ENCODE data around the gene IL17RE. TPM values are rescaled to one million over a fixed set of nuclear protein-coding genes. Genes with fewer than 3 reads are reported as not detected.
"Not testable (repeated sequence)": the region's sequence is repeated elsewhere in the genome, so short reads cannot be mapped to it uniquely, and the experiment has no call there.

IL17RE gene
- total and polyA plus RNA-seq, 9 of the 15 experiments (the other 6 are each of a cell fraction or from before 2014, with no cell fraction given) = 0.32 to 1.9 (median 0.51) TPM; not detected in 4

DNA sequence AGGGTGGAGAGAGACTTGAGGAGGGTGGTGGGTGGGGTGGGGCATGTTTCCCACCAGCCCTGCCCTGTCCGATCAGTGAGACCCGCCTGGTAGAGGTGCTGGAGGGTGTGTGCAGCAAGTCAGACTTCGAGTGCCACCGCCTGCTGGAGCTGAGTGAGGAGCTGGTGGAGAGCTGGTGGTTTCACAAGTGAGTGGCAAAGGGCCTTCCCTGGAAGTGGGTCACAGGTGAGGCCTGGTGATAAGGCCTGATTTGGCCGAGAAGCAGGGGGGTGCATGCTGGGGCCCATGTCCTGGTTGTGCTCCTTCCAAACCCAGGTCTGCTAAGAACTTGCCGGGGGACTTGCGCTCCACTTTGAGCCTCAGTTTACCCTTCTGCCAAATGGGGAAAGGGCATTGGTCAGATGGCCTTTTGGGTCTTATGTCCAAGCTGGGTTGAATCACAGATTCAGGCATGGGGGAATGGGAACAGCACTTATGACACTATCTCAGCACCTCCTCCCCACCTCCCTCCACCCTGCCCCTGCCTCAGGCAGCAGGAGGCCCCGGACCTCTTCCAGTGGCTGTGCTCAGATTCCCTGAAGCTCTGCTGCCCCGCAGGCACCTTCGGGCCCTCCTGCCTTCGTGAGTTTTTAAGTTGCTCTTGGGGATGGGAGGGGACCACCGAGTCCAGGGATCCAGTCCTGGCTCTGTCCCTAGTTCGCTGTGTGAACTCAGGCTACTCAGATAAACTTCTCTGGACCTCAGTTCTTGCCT, 35.0 kb downstream of the IL17RE start (continued):
- TF ChIP-seq, protein P1, sequence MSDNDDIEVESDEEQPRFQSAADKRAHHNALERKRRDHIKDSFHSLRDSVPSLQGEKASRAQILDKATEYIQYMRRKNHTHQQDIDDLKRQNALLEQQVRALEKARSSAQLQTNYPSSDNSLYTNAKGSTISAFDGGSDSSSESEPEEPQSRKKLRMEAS (CRISPR knock-in tag; IDR thresholded peaks at IDR 0.05) = 0 out of 2 replicates have a peak, but pooled peaks have one; percentile 36
- peak; percentile 33 for TF ChIP-seq RBM25 (IDR thresholded peaks at IDR 0.05; ENCODE audit: low read depth, low read length, severe bottlenecking)
- no peak for TF ChIP-seq CBFA2T2 (conservative IDR thresholded peaks at IDR 0.05)
- TF ChIP-seq SRF (CRISPR knock-in tag; IDR thresholded peaks at IDR 0.05) = no peak
- no peak for TF ChIP-seq TARDBP (IDR thresholded peaks at IDR 0.05)

DNA sequence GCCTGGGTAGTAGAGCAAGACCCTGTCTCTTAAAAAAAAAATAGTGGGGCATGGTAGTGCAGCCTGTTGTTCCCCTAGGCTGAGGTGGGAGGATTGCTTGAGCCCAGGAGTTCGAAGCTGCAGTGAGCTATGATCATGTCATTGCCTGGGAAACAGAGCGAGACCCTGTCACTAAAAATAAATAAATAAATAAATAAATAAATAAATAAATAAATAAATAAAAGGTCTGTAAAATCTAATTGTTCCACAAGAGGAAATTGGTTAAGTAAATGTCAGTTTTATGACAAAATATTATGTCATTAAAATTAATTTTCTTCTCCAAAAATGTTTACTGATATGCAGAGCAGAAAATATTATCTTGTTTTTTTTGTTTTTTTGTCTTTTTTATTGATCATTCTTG, 36.3 kb downstream of the IL17RE start:
- FAIRE-seq (no peak), ATAC-seq (no peak), DNase-seq (ENCODE audit: extremely low read depth in 1 of 4, low spot score in 3 of 4) (no peak)
- CTCF ChIA-PET (ENCODE audit: low intra/inter-chr PET ratio) = no interaction called here
- Histone ChIP-seq H3K27ac (ENCODE audit: extremely low read depth, low read depth, low read length) (no peak overlapping the region), H3K36me3 (ENCODE audit: control insufficient read depth, insufficient read depth, low read length) (peaks cover 47% of the 10 kb centered on the region), H3K79me2 (ENCODE audit: control insufficient read depth, insufficient read depth, low read length) (peaks cover 19% of the 10 kb centered on the region), H3K9ac (ENCODE audit: insufficient read depth in 1 of 2, low read depth in 2 of 2, low read length in 2 of 2) (no peak overlapping the region), H3K4me1 (replicated peaks in 1 of 2; ENCODE audit: control insufficient read depth in 2 of 2, insufficient read depth in 2 of 2, low read length in 2 of 2) (peaks cover 11 to 23% of the 10 kb centered on the region in 2 experiments; a peak in 4 of 5 replicates), H3K4me2 (ENCODE audit: insufficient read depth, low read length) (no peak overlapping the region), H3K9me1 (ENCODE audit: control insufficient read depth, insufficient read depth, low read length) (no peaks in the 10 kb centered on the region), H2AFZ (ENCODE audit: low read depth, low read length) (no peak overlapping the region), H4K20me1 (replicated peaks; ENCODE audit: control insufficient read depth, insufficient read depth, low read length) (no peaks in the 10 kb centered on the region), H3K9me3 (replicated peaks; ENCODE audit: control insufficient read depth, insufficient read depth, low read depth, low read length) (0 out of 2 replicates have a peak, but pooled peaks cover 3% of the 10 kb centered on the region), H3K27me3 (ENCODE audit: control insufficient read depth in 2 of 2, insufficient read depth in 2 of 2, low read length in 2 of 2) (no peaks in the 10 kb centered on the region), H3K4me3 (no peak overlapping the region)
- POLR2A ChIA-PET = interaction anchor here (0.6 kb wide), 1 partner anchor 39 kb away, joined by 3 read pairs; no protein-coding TSS in a partner anchor
- TF ChIP-seq ZC3H11A (IDR thresholded peaks at IDR 0.05; ENCODE audit: low read depth, low read length) = peak; percentile 79; the same call in 1 of the 2 replicates
- TF ChIP-seq ETV5 (CRISPR knock-in tag; IDR thresholded peaks at IDR 0.05; ENCODE audit: low read depth) = no peak
- WGBS (ENCODE audit: insufficient coverage, low coverage, missing lambda C conversion rate) = 87% methylated on average over 2 of the region's 2 CpGs
- BruUV-seq (replicated peaks) = no TSS peak
- in situ Hi-C loops (cut with MboI) (no loop called here), intact Hi-C loops (cut with micrococcal nuclease) (loop anchor here (10.0 kb wide), 1 partner anchor 286 kb away; no protein-coding TSS in a partner anchor)

DNA sequence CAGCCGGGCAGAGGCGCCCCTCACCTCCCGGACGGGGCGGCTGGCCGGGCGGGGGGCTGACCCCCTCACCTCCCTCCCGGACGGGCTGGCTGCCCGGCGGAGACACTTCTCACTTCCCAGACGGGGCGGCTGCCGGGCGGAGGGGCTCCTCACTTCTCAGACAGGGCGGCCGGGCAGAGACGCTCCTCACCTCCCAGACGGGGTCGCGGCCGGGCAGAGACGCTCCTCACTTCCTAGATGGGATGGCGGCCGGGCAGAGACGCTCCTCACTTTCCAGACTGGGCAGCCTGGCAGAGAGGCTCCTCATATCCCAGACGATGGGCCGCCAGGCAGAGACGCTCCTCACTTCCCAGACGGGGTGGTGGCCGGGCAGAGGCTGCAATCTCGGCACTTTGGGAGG, 37.3 kb downstream of the IL17RE start:
- DNase-seq (ENCODE audit: extremely low read depth in 1 of 4, low spot score in 3 of 4); H3K27ac ChIP-seq (ENCODE audit: extremely low read depth, low read depth, low read length); H3K27me3 ChIP-seq (ENCODE audit: control insufficient read depth in 2 of 2, insufficient read depth in 2 of 2, low read length in 2 of 2); H3K4me3 ChIP-seq; H3K4me2 ChIP-seq (ENCODE audit: insufficient read depth, low read length); H3K9me3 ChIP-seq (replicated peaks; ENCODE audit: control insufficient read depth, insufficient read depth, low read depth, low read length); POLR2A ChIA-PET; CTCF ChIA-PET (ENCODE audit: low intra/inter-chr PET ratio); H2AFZ ChIP-seq (ENCODE audit: low read depth, low read length); BruUV-seq (replicated peaks); H3K9me1 ChIP-seq (ENCODE audit: control insufficient read depth, insufficient read depth, low read length); FAIRE-seq; ATAC-seq; H3K9ac ChIP-seq (ENCODE audit: insufficient read depth in 1 of 2, low read depth in 2 of 2, low read length in 2 of 2); in situ Hi-C loops (cut with MboI); H4K20me1 ChIP-seq (replicated peaks; ENCODE audit: control insufficient read depth, insufficient read depth, low read length); H3K79me2 ChIP-seq (ENCODE audit: control insufficient read depth, insufficient read depth, low read length): not testable (repeated sequence)
- intact Hi-C loops (cut with micrococcal nuclease) = loop anchor here (10.0 kb wide), 1 partner anchor 285 kb away; no protein-coding TSS in a partner anchor
- WGBS (ENCODE audit: insufficient coverage, low coverage, missing lambda C conversion rate) = 85% methylated on average over 4 of the region's 32 CpGs
- Histone ChIP-seq H3K36me3 (ENCODE audit: control insufficient read depth, insufficient read depth, low read length) (peaks cover 50% of the 10 kb centered on the region), H3K4me1 (replicated peaks in 1 of 2; ENCODE audit: control insufficient read depth in 2 of 2, insufficient read depth in 2 of 2, low read length in 2 of 2) (peaks cover 5 to 18% of the 10 kb centered on the region in 2 experiments; a peak in 4 of 5 replicates)

All from K562 (cell line).